GM19438 (cell line): ENCODE measurements around the gene DNAL1.
A peak's percentile ranks its signal among the peaks of the same experiment; 100 is the strongest.

Source experiments
- ATAC-seq: cut with Tn5 transposase; IDR thresholded peaks from one replicate; pipeline ENCODE4 v1.9.1; 2021; ENCODE audit warnings: low read depth; ENCODE audit not compliant: unreplicated experiment

The DNAL1 gene

DNA sequence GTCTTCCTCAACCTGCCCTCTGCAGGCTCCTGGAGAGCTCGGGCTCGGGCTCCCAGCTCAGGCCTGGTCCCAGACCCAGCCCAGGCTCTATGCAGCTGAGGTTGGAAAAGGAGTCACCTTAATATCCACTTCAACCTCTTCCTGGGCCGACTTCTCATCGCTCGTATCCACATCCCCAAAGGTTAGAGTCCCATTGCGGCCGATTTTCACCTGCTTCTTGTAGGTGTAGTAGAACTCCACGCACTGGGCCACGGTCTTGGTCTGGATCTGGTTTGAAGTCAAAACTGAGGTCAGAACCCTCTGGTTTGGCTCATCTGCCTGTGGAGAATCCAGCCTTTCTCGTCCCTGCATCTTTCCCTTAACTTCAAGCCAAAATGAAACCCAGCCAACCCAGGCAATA, 77.8 kb downstream of the DNAL1 start:
- ATAC-seq, result no peak

DNA sequence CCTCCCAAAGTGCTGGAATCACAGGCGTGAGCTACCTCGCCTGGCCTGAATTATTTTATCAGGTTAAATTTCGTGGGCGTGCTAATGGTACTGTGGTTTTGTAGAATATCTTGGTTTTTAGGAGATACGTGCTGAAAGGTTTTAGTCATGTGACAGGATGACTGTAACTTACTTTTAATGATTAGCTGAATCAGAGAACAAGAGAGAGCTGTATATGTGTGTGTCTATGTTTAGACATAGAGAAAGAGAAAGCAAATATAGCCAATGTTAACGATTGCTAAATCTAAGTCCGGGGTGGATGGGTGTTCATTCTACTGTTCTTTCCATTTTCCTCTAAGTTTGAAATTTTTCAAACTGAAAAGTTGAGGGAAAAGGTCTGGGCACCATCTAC, 78.6 kb downstream of the DNAL1 start:
- ATAC-seq, result no peak

DNA sequence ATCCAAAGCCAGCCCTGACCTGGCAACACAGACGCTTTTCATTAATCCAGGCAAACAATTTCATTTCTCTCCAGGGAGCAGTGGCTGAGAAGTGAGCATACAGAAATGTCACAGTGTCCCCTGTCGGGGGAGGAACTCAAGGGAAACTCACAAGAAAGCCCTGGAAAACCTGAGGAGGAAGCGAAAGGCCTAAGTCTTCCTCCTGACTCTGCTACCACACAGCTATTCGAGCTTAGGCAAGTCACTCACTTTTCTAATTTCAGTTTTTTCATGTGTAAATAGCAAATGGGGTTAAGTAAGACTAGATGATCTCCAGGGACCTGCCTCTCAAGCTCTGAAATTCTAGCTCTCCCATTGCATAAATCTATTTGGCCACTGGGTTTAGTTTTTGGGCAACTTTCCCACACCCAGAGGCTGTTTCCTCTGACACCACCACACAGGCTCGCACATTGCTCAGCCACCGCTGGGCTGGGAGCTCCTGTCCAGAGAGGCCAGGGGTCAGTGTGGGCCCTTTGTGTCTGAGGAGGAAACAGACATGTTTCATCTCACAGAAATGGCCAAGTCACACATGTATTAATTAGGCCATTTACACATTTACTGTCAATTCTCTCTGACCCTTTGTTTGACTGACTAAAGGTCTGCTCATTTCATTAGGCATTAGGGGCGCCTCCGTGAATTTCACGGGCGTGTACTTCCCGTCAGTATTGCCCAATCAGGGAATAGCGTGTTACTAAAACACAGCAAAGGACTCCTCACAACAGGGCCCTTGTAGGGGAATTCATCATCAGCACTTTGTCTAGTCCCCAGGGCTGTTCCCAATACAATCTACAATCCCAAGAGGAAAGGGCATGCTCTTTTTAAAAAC, 79.2 kb downstream of the DNAL1 start:
- no peak for ATAC-seq

DNA sequence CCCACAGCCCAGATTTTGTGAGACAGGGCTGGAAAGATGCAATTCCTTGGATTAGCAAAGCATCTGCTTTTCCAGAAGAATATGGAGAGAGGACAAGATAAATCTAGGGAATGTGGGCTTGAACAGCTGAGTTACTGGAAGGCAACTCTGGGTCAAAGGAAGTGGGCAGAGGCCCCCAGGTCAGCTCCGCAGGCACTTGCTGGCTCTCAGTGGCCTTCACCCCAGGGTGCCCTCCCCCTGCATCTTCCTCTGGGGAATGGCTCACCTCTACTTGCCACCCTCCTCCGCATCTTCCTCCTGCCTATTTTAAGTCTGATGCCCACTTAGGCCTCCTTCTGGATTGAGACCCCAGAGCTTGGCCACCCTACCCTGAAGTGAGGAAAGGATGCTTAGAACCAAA, 79.9 kb downstream of the DNAL1 start:
- ATAC-seq, result no peak

DNA sequence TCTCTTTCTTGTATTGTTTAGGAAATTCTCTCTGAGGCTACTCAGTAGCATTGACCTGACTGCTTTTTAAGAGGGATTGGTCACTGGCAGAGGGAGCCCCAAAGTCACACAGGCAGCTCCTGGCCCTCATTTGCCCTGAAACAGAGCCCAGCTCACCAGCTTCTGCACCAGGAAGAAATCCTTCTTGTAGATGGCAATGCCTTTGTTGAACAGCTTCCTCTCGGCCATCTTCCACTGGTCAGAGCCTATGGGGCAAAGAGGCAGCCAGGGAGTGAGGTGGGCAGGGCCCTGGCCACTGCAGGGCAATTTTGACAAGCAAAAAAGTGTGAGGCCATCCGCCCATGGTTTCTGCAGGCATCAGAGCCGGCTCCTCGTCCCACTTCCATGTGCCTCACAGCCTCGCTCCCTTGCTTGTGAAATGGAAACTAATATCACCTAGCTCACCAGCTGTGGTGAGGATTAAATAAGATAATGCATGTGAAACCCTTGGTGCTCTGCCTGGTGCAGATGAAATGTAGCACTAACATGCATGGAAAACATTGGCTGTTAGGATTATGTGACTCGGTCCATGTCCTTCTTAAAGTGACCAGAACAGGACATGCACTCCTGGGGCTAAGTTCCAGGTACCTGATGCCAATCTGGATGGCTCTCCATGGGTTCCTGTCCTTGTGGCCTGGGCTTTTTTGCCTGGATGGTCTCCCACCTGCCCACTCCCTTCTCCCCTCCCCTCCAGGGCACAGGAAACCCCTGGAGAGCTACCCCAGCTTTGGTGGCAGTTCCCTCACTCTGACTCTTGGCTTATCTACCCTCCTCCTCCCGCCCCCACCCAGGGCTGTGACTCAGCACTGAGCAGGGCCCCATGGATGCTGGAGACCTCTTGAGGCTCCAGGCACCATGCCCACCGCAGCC, 80.6 kb downstream of the DNAL1 start:
- ATAC-seq, result no peak

DNA sequence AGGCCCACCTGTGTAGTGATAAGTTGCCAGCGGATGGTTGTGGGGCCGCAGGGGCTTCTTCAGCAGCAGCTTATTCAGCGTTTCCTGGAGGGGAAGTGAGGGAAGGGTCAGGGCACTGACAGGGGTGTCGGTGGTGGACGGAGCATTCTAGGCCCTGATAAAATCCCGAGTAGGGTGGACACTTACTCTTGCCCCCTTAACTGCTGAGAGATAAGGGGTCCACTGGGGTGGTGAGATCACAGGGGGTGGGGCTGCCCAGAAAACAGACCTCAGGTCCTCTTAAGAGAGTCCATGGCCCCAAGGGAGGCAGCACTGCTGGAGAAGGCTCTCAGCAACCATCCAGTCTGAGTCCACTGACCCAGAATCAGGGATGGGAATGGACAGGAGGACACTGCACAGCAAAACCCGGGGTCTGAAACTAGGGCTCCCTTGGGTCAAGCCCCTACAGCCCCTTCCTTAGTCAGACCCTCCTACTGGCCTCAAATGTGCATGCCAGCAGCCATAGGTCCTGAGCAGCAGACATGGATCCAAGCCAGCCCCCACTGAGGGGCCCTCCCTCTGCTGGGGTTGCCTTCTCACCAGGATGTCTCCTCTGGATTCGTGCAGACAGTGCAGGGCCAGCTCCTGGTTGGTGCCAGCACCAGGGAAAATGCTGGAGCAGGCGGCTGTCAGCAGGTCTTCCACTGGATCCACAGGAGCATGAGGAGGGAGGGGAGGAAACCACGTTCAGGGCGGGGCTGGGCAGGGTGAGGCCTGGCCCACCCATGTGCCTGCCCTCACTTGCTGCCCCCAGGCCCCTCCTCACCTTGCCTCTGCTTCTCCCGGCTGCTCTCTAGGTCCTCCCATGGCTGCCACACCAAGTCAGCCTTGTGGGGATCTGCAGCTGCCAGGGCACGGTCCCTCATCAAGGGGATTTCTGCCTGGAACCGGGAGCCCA, 81.5 kb downstream of the DNAL1 start:
- ATAC-seq, result no peak

DNA sequence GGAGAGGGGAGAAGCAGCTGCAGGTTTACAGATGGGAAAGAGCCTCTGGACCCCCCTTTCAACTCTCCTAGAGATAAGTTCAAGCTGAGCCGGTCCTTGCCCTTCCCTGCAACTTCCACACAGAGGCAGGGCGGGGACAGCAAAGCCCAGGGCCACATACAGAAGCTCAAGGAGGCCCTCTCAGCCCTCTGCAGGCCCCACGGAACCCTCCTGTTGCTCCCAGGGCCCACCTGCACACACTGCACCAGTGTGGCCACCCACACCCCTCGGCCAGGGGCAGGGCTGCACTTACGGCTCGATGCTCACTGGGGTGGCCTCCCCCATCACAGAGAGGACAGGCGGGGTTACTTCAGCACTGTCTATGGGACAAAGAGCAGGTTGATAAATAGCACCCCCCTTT, 82.4 kb downstream of the DNAL1 start:
- no peak for ATAC-seq

DNA sequence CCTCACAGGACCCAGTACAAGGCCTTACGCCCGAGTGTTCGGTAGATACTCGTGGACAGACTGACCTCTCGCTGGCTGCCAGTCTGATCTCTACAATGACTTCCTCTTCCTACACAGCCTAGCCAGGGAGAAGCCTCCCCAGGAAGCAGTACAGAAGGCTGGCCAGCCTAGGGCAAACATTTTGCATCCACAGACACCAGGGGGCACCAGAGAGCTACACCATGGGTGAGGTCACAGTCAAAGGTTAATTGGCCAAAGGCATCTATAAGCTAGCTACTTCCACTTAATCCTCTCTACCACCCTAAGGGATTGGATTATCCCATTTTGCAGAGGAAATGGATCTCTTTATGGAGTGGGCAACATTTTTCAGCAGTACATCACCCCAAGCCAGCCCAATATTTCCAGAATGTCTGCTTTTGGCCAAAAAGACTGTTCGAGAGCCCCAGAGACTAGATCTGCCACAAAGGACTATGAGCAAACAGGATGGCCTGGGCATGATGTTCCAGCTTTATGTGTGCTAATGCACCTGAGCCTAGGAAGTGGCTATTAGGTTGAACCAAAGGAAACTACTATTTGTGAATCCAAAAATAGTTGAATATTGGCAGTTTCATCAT, 84.0 kb downstream of the DNAL1 start:
- ATAC-seq, result no peak

DNA sequence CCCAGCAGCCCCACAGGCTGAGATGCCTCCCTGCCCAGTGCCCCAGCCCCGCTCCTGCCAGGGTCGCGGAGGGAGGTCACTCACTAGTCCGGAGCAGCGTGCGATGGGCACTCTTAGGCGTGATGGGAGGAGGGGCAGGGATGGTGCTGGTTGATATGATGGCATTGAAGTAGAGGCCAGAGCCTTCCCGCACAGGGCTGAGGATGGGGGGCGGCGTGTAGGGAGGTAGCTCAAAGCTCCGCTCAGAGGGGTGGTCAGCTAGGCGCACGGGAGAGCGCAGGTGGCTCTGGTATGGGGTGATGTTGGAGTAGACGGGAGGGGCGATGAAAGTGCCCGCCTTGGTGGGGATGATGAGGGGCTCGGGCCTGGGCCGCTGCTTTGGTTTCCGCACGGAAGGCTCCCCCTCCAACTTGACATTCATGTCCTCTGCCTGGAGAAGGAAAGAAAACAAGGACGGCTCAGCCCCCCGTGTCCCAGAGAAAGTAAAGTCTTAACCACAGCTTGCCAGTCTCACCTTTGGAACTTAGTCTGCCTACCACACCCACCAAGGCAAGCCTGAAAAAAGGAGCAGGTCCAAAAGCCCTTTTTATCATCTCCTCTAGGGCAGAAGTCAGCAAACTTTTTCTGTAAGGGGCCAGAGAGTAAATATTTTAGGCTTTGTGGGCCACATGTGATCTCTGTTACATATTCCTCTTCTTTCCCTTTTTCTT, 84.9 kb downstream of the DNAL1 start:
- no peak for ATAC-seq

DNA sequence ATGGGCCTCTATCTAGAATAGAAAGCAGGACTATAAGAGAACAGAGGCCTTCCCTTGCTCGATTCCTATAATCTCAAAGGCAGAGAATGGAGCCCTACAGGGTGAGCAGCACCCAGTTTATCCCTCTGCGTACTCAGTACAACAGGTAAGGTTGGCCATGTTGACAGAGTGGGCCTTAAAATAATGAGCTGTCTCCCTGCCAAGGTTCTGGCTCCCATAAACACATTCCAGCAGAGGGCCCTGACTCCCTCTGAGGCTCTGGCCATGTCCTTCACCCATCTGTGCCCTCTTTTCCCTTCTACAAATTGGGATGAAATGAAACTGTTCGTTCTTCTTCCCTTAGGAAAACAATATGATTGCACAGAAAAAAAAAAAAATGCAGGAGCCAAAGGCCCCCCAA, 86.3 kb downstream of the DNAL1 start:
- no peak for ATAC-seq

DNA sequence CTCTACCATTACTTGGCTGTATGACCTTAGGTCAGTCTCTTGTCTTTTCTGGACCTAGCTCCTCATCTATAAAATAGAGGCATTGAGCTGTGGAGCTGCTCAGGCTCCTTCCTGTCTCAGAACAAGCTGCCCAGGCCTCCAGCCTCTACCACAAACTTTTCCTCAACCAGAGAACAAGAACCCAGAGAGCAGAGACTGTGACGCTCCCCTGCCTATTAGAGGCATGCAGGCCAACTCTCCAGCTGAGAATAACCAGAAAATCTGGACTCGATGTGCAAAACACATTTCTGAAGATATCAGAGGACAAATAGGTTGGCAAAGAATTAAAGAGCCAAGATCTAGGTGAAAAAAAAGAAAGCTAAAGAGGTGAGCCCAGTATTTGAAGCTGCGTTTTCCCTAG, 87.2 kb downstream of the DNAL1 start:
- no peak for ATAC-seq

DNA sequence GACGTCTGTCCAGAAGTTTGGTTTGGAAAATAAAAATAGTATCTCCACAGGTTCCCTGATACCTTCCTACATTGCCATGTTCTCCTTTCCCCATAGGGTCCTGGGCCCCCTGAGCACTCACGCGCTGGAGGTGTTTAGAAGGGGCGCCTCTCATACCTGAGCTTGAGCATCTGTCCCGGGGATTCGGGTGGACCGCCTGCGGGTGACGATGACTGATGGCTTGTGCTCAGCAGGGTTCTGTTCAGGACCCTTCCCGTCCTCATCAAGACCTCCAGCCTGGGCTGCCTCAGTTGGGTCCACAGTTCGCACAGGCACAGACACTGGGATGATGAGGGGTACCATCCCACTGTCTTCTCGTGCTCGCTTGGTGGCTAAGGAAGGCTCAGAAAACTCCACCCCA, 92.1 kb downstream of the DNAL1 start:
- ATAC-seq, result no peak

DNA sequence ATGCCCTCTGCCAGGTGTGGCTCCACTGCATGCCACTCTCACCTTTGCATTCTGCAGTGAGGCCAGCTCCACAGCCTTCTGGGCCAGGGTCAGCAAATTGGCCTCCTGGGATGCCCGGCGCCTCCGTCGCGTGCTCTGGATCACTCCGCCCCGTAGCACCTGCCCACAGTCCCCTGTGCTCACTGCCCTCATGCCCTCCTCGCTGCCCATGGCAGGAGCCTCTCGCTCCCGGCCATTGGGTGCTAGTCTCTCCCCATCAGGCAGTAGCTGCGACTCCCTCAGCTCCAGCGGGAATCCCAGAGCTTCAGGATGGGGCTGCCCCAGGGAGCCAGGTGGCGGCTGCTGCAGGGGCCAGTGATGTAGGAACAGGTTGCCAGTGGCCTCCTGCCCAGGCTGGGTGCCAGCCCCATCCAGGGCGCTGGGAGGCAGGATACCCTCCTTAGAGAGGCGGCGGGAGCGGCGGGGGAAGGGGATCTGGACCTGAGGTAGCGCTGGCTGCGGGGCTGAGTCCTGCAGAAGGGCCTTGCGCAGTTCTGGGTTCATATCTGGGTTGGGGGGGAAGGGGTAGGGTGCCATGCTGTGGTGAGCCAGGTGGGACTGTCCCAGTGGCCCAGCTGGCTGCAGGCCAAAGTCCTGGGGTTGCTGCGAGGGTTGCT, 93.9 kb downstream of the DNAL1 start:
- no peak for ATAC-seq

DNA sequence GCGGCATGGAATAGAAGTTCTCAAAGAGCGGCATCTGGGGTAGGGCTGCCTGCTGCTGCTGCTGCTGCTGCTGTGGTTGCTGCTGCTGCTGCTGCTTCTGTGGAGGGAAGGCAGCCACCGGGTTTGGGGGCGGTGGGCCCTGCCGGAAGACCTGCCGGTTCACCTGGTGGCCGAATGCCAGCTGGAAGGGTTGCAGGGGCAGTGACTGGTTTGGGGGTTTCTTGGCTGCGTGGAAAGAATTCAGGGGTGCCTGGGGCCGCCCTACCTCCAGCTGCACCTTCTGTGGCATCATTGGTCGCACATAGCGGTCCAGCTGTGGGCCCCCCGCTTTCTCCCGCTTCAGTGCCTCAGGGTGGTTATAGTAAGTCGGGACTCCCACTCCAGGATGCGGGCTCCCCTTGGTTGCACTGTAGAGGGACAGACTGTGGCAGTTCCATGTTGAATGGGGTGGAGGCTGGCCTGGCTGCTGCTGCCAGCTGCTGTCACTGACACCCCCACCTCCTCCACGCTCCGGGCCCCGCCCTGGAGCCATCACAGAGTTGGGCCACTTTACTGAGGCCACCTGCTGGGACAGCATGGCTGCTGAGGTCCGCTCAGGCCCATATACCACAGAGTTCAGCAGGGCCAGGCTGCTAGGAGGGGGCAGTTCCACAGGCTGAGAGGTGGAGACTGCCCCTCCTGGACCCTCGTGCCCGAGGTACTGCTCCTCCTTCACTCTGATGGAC, 94.5 kb downstream of the DNAL1 start:
- ATAC-seq, result no peak

DNA sequence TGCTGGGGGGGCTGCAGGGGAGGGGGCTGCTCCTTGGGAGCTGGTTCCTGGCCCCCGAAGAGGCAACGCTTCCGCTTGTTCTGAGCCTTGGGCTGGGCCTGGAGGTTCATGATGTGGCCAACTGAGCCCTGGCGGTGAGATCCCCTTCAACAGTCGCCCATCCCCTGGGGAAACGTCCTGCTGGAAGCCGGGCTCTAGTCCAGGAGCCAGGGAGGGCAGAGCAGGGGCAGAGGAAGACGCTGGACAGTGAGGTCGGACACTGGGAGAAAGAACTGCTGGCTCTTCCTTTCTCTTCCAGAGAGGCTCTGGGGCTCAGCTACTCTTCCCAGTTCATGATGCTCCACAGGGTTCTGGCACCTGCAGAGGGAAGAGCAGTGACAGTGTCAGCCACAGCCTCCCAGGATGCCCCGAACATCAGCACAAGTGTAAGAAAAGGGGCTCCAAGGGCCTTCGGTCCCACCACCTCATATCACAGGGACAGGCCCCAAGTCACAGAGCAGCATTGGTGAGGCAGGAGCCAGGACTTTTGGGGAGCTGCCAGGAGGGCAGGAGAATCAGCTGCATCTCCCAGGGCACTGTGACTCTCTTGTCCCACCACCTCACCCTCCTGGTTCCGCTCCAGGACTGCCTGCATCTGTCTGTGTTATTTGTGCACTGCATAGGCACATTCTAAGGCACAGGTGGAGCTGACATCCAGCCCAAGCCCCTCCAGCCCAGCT, 95.3 kb downstream of the DNAL1 start:
- no peak for ATAC-seq

DNA sequence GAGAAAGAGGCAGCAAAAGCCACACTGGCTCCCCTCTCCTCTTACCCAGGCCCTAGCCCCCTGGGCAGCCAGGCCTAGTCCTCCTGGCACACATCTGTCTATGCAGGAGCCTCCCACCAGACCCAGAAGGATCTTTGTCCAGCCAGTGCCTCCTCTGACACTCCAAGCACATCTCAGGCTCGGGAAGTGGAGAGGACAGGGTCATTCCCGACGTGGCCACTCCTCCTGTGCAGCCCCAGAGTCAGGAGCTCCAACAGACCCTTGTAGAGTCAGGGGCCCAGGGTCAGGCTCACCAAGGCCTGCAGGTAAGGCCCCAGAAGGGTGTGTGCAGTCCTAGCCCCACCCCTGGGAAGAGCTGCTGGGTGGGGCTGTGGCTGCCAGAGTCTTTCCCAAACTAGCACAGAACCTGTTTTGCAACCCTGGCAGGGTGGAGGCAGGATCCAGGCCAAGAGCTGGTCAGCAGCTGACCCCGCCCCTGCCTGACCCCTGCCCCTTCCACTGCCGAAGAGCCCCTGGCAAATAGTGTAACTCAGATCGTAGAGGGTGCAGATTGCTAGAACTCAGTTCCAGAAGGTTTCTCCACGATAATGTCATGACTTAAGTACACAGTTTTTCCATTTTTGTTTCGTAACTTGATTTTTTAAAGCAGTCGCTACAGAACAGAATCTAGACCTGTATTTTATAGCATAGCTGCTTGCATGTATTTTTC, 96.0 kb downstream of the DNAL1 start:
- no peak for ATAC-seq

DNA sequence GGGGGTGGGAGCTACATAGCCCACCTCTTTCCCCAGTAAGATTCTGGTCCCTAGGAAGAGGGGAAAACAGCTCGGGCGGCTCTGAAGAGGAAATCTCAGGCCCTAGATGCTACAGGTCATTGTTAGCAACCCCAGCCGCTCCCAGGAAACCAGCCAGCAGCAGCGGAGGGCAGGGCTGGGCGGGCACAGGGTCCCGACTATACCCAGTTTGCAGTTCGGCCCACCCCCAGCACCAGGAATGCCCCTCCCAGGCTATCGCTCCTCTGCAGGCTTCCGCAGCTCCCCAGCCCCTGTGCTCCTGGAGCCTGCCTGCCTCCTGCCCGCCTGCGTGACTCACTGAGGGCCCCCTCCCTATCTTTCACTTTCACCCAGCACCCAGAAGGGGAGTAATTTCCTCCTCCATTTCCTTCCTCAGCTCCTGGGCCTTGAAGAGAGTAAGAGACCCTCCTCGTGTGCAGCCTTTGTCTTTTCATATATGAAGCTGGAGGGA, 96.6 kb downstream of the DNAL1 start:
- peak; percentile 39 for ATAC-seq
